Choroid plexus epithelial cell (primary cell): ENCODE measurements around the gene NEO1.
A peak's percentile ranks its signal among the peaks of the same experiment; 100 is the strongest.

Experiments used
- DNase-seq: peaks from one replicate; pipeline ENCODE4 v3.0.0-alpha.2; 2010; ENCODE audit warnings: low read depth
- H3K4me3 ChIP-seq: 2 replicates; pipeline ENCODE4 v1.5.1; 2011; ENCODE audit warnings: low read depth, mild to moderate bottlenecking, control low read depth, low read length, moderate library complexity
- CTCF ChIP-seq: conservative IDR thresholded peaks from 2 replicates; pipeline ENCODE4 v1.5.1; 2011; ENCODE audit warnings: low read depth, mild to moderate bottlenecking, control low read depth, inconsistent platforms, low read length, moderate library complexity

The NEO1 gene

DNA sequence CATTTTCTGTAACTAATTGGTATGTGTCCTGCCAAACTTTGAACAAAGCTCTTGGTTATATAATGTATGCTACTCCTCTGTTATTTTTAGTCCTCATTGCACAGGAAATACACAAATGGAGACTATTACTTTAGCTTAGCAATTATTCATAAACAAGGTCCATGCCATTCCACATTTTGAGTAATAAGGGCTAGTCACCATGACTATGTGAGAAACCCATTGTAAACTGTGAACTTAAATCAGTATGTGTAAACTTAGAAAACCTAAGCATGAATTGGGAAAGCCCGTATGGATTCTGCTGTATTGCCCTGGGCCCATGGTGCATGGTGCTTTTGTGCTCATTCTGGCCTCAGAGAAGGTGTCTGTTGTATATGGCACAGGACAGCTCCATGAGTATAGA is 216.2 kb downstream of the NEO1 start:
- H3K4me3 ChIP-seq, result no peak overlapping the region
- no peak for DNase-seq
- TF ChIP-seq CTCF, result no peak

DNA sequence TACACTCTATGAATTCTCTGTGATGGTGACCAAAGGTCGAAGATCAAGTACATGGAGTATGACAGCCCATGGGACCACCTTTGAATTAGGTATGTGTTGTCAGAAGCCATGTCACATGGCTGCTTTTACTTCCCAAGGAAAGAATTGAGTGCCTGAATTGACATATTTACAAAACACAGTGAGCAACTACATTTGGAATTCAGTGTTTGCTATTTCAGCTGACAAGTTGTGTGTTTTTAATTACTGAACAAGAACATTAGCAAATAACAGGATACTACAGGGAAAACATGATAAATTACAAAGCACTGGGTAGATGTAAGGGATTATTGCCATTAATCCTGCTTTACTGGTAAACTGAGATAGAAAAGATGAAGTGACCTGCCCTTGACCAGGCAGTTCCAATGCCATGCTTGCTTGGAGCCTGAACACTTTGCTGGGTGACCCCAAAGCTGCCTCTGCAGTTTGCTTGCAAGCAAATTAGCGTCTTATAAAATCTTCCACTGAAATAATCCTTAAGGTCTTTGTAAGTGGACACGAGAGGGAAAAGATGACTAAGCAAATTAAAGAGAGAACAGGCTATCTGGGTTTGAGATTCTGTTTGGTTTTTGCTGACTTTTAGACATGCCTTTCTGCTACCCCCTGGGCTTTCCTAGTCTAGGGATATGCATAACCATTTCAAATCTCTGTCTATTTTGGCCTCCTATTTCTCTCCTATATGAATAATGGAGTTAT is 218.3 kb downstream of the NEO1 start:
- H3K4me3 ChIP-seq, result no peak overlapping the region
- DNase-seq, result peak; percentile 19
- no peak for TF ChIP-seq CTCF

- DNase-seq, result peak; percentile 84
- H3K4me3 ChIP-seq, result no peak overlapping the region
- TF ChIP-seq CTCF, result peak; percentile 91
Measured at GRCh38 chr15:73273181-73274002, 221.1 kb downstream of the NEO1 start.

DNA sequence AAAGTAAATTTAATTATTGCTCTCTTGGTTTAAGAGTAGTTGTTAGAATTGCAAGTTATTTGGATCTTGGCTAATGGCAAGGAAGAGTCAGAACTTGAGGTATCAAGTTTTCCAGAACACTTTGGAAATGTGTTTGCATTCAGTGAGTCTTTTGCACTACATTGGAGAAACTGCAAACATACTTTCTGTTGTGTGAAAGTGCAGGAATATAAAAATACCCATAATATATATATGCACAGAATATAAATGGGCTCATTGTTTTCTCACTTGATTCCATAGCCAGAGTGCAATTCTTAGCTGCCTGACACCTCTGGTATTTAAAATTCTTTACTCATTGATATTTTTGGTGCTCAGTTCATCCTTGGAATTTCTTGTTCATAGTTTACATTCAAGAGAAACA is 223.6 kb downstream of the NEO1 start:
- DNase-seq, result no peak
- TF ChIP-seq CTCF, result no peak
- no peak overlapping the region for H3K4me3 ChIP-seq

- DNase-seq, result no peak
- no peak for TF ChIP-seq CTCF
- no peak overlapping the region for H3K4me3 ChIP-seq
Measured at GRCh38 chr15:73282567-73283365, 230.5 kb downstream of the NEO1 start.

- H3K4me3 ChIP-seq, result no peak overlapping the region
- no peak for TF ChIP-seq CTCF
- no peak for DNase-seq
Measured at GRCh38 chr15:73283366-73283962, 231.2 kb downstream of the NEO1 start.
